Psoas muscle (tissue), 8 donors: ENCODE measurements around the gene AKAP5. TPM values are rescaled to one million over a fixed set of nuclear protein-coding genes. Genes with fewer than 3 reads are reported as not detected.

Source experiments
- ATAC-seq, 4 donors: fragments of 200-7000 bp; cut with Tn5 transposase; one replicate each; pipeline ENCODE4 v1.9.1; 2020; ENCODE audit warnings: moderate library complexity in 3 of 4, mild to moderate bottlenecking in 2 of 4
- DNase-seq, 2 donors: peaks; one replicate each; pipeline ENCODE4 v3.0.0-alpha.2; 2020
- H3K27ac ChIP-seq: fragments of 200-600 bp; one replicate; pipeline ENCODE4 v1.8.0; 2022
- H3K27me3 ChIP-seq, 3 donors: fragments of 200-600 bp in 1 of 3; one replicate each; pipeline versions ENCODE4 v1.6.1 to v1.8.0; 2013 to 2022; ENCODE audit warnings: low read length in 2 of 3, mild to moderate bottlenecking in 2 of 3, moderate library complexity in 1 of 3; ENCODE audit not compliant: insufficient read depth in 3 of 3
- H3K36me3 ChIP-seq, 2 donors: fragments of 200-600 bp in 1 of 2; one replicate each; pipeline versions ENCODE4 v1.6.1 to v1.8.0; 2013 to 2022; ENCODE audit warnings: low read depth in 1 of 2, mild to moderate bottlenecking in 1 of 2, moderate library complexity in 1 of 2; ENCODE audit not compliant: insufficient read depth in 1 of 2
- H3K4me1 ChIP-seq: fragments of 200-600 bp; one replicate; pipeline ENCODE4 v1.8.0; 2022
- H3K4me3 ChIP-seq: fragments of 200-600 bp; one replicate; pipeline ENCODE4 v1.8.0; 2022; ENCODE audit warnings: mild to moderate bottlenecking
- H3K9me3 ChIP-seq: fragments of 200-600 bp; one replicate; pipeline ENCODE4 v1.8.0; 2022
- CTCF ChIP-seq: fragments of 200-600 bp; IDR thresholded peaks from one replicate; pipeline ENCODE4 v1.8.0; 2022; ENCODE audit warnings: antibody characterized with exemption
- WGBS, 3 donors: extraction: QIAGEN DNeasy Blood & Tissue Kit; methylation state at CpG; one replicate each; pipeline versions ENCODE4 v1.1.6 to v1.1.7; 2013; 5-methylcytosine and 5-hydroxymethylcytosine counted together
- intact Hi-C, 2 donors: fragments of 100-400 bp; cut with DNase I; formaldehyde crosslinking; loops; one replicate each; pipeline versions ENCODE4 v1.11.0 to v1.14.2; 2022
- polyA plus RNA-seq, 3 donors: library from polyadenylated mRNA; stranded (reverse); fragments of 200-250 nt; gene quantifications; one replicate each; pipeline ENCODE4 v1.2.3, GENCODE V29; 2013
- total RNA-seq, 4 donors: library from RNA; stranded (reverse); fragmentation: NEBNext Ultra II Directional in 2 of 4; extraction: Animal tissue kit (Norgen Biotek cat#: 25700) in 2 of 4; gene quantifications; one replicate each; pipeline versions ENCODE4 v1.2.1 to v1.2.4, GENCODE V29; 2021 to 2023
- donor health status: healthy with polysubstance abuse.
- donor health status: DM: no; HTN: no; CAD: no; lungs with moderate emphysema.
- donor health status: Bipolar disorder and iron deficiency.
- donor health status: healthy.
- donor health status: DM: yes; HTN: yes; CAD: no.
- donor health status: DM: no; HTN: no; CAD: no.
- donor health status: DM: no; HTN: no; CAD: no.
- donor health status: DM: yes; HTN: yes; CAD: no.

The AKAP5 gene
- total and polyA plus RNA-seq, 7 donors, result 0.01 to 0.18 (median 0.08) TPM

GRCh38 chr14:64476438-64476837 is 11.1 kb downstream of the AKAP5 start:
- DNase-seq (no peak), ATAC-seq (no peak)
- Histone ChIP-seq H3K27me3 (no peaks in the 10 kb centered on the region), H3K4me1 (no peaks in the 10 kb centered on the region), H3K9me3 (no peaks in the 10 kb centered on the region), H3K27ac (no peak overlapping the region), H3K36me3 (no peaks in the 10 kb centered on the region), H3K4me3 (no peak overlapping the region)
- intact Hi-C loops, result loop anchor here in 1 of 2 donors (10.0 kb wide), 1 partner anchor 132 kb away; no protein-coding TSS in a partner anchor
- TF ChIP-seq CTCF, result no peak
- 94 to 96% (median 95%) methylated on average over 8 of the region's 8 CpGs for WGBS, 3 donors

GRCh38 chr14:64478634-64479250 is 13.4 kb downstream of the AKAP5 start:
- intact Hi-C loops, result loop anchor here in 1 of 2 donors (10.0 kb wide), 1 partner anchor 134 kb away; no protein-coding TSS in a partner anchor
- H3K4me3 ChIP-seq, result no peak overlapping the region
- DNase-seq, result no peak
- peak; percentile 32 for TF ChIP-seq CTCF
- ATAC-seq, result no peak
- no peaks in the 10 kb centered on the region for H3K4me1 ChIP-seq
- H3K27me3 ChIP-seq, result no peaks in the 10 kb centered on the region
- no peak overlapping the region for H3K27ac ChIP-seq
- no peaks in the 10 kb centered on the region for H3K9me3 ChIP-seq
- H3K36me3 ChIP-seq, result no peaks in the 10 kb centered on the region

- TF ChIP-seq CTCF, result no peak
- 79 to 98% (median 89%) methylated on average over 5 of the region's 5 CpGs for WGBS, 3 donors
- Histone ChIP-seq H3K9me3 (no peaks in the 10 kb centered on the region), H3K27me3 (no peaks in the 10 kb centered on the region), H3K4me3 (no peak overlapping the region), H3K4me1 (no peaks in the 10 kb centered on the region), H3K36me3 (peaks cover 0 to 61% of the 10 kb centered on the region in 2 donors), H3K27ac (no peak overlapping the region)
- DNase-seq (no peak), ATAC-seq (no peak)
- intact Hi-C loops, result loop anchor here in 1 of 2 donors (5.0 kb wide), 1 partner anchor 594 kb away; no protein-coding TSS in a partner anchor
Observed at GRCh38 chr14:64488590-64489099, 23.3 kb downstream of the AKAP5 start.

GRCh38 chr14:64491637-64492036 is 26.3 kb downstream of the AKAP5 start:
- no peak overlapping the region for H3K27ac ChIP-seq
- no peaks in the 10 kb centered on the region for H3K27me3 ChIP-seq
- TF ChIP-seq CTCF, result no peak
- peaks cover 0 to 52% of the 10 kb centered on the region in 2 donors for H3K36me3 ChIP-seq
- no peaks in the 10 kb centered on the region for H3K4me1 ChIP-seq
- no peaks in the 10 kb centered on the region for H3K9me3 ChIP-seq
- no peak overlapping the region for H3K4me3 ChIP-seq
- 36 to 56% (median 37%) methylated on average over 2 of the region's 2 CpGs for WGBS, 3 donors
- no peak for DNase-seq
- ATAC-seq, result peak; percentile 62 to 84 (median 73)
- intact Hi-C loops, result no loop called here
